ENCODE measurements around the gene SLC22A2.
"Not testable (repeated sequence)": the region's sequence is repeated elsewhere in the genome, so short reads cannot be mapped to it uniquely, and the experiment has no call there.

The SLC22A2 gene

DNA sequence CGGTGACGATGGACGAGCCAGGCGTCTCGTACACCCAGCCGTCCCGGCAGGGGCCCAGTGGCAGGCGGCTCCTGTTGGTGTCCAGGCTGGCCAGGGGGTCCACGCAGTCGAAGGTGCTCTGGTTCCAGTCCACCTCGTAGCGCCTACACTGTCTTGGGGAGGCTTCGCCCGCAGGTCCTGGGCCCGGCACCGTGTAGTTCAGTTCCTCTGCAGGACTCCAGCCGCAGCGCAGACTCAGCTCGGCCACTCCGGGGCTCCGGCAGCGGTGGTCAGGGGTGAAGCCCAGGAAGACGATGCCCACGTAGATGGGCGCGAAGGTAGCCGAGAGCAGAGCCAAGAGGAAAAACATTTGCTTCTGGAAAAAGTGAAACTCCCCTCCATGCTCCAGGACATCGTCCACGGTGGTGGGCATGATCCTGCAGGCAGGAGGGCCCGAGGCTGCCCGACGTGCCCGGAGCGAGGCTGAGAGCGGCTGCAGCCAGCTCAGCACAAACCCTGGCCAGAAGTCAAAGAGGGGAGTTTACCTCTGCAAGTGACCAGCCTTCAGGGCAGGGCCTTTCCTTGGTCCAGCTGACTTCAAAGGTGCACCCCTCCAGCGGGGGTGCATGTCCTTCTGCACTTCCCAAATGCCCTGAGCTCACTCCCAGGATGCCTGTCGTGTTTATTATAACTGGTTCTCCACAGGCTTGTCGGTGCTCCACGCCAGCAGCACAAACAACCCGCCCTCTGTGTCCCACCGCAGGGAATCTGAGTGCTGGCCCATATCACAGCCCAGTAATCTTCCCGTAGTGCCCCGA, at the start of gene SLC22A2:
Gene SLC22A2 (minus strand): TSS at position 476 of the 797 bp plus-strand sequence. CDS start 64 bp downstream, at position 412.
- no peak for DNase-seq (ENCODE audit: low read depth in 2 of 2)

DNA sequence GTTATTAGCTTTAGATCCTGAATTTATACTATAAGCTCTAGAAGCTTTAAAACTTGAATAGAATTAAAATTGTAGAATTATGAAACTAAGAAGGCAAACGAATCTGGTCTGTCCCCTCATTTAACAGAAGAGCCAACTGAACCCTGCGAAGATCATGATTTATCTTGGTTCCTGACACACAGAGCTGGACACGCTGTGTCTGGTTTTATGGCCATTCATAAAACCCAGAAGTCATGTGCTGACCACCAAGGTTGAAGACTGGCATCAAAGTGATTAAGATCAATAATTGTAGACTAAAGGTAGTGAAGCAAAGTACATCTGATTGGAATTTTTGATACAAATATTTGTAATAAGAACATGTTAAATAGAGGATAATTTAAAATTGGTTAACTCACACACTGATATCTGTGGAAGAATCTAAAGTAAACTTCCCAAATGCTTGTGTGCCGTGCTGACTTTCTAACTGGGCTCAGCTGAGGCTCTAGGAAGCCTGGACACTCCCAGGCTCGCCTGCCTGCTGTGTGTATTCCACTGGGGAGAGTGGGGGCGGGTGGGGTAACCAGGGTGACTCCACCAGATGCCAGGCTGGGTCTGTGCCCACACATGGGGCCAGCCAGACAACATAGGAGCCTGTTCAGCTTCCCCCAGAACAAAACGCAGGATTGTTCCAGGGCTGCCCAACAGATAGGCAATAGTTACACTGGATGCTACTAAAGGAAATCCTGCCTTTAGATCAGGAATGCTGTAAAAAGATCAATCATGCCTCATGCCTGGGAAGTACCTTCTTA, 47.5 kb upstream of the SLC22A2 start:
- no peak for DNase-seq (ENCODE audit: low read depth in 2 of 2)

DNA sequence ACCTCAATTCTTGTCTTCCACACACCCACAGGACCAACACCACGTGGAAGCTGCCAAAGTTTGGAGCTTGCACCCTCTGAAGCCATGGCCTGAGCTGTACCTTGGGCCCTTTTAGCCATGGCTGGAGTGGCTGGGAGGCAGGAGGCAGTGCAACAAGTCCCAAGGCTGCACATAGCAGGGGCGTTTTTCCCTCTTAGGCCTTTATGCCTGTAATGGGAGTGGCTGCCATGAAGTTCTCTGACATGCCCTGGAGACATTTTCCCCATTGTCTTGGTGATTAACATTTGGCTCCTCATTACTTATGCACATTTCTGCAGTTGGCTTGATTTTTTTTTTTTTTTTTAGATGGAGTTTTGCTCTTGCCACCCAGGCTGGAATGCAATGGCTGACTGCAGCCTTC, 45.2 kb upstream of the SLC22A2 start:
- DNase-seq (ENCODE audit: low read depth in 2 of 2), result no peak

DNA sequence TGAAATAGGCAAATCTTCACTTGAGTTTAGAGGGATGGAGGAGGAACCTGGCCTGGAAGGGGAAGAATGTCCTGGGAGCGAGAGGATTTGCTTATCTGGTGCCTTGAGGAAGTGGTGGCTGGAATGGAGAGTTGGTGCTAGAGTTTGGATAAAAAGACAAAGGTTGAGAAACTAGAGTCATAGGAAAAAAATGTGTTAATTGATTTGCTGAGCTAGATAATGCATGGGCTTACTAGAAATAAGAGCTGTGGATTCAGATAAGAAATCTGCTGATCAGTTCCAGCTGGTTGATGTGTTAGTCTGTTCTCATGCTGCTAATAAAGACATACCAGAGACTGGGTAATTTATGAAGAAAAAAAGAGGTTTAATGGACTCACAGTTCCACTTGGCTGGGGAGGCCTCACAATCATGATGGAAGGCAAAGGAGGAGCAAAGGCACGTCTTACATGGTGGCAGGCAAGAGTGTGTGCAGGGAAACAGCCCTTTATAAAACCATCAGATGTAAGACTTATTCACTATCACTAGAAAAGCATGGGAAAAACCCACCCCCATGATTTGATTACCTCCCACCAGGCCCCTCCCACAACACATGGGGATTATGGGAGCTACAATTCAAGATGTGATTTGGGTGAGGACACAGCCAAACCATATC, 43.9 kb upstream of the SLC22A2 start:
- DNase-seq (ENCODE audit: low read depth in 2 of 2), result not testable (repeated sequence)

DNA sequence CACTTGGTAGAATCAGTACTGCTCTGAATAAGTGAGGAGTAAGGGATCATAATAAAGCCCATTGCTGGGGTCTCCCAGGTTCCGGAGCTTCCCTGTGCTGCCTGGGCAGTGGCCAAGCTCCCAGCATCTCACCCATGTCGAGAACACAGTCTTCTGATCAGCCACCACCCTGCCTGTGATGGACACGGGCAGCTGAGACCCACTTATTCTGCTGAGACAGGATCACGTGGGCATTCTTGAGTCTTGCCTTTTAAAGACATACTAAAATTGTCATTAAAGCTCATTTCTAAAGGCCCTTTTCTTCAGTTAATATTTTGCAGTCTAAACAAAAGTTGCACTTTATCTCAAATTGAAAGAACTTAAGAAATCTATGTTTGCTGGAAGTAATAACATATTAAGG, 42.7 kb upstream of the SLC22A2 start:
- no peak for DNase-seq (ENCODE audit: low read depth in 2 of 2)

DNA sequence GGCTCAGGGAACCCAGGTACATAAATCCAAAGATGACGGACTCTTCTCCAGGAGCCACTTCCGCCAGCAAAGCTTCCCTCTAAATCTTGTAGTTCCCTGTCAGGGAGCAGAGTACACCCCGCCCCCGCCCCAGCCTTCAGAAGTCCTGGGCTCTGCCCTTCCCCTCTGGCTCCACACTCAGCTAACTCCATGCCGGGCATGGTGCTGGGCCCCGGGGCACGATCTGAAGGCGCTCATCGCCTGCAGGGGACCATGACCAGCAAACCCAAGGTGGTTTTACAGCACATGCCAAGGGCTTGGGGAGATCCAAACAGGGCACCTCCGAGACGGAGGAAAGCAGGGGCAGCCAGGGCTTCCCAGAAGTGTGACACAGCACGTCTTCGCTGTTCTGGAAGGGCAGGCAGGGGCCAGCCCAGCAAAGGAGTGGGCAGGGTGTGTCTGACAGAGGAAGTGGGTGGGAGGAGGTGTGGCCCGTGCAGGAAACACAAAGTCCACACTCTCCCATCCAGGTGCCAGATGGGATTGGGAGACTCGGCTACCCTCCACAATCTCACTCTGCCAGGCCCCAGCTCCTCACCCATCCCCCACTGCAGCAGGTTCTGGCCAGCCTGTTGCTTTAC, 41.6 kb upstream of the SLC22A2 start:
- no peak for DNase-seq (ENCODE audit: low read depth in 2 of 2)

DNA sequence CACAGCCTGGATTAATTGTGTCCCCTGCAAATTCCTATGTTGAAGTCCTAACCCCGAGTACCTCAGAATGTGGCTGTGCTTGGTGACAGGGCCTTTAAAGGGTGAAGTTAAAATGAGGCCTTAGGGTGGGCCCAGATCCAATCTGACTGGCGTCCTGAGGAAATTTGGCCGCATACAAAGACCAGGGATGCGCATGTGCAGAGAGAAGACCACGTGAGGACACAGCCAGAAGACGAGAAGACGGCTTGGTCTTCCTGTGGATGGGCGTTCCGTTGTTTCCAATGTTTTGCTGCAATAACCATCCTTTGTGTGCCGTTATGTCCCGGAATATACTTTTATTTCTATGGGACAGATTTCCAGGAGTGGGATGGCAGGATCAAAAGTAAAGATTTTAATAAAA, 40.9 kb upstream of the SLC22A2 start:
- DNase-seq (ENCODE audit: low read depth in 2 of 2), result no peak

DNA sequence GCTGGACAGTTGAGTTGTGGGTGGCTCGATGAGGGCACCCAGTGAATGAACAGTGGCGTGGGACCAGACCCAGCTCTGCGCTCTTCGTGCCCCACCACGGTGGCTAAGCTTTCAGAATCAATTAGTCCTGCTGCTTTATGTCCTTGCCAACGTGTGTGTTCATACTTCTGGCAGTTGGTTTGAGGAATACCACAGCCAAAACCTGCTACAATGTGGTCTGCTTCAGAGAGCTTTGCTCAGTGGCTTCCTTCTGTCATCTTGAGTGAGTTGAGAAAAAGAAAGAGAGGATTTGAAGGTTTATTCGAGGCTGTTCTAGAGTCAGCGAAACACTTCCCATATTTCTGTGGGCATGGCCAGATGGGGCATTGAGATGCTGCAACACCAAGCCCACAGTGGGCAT, 39.5 kb upstream of the SLC22A2 start:
- no peak for DNase-seq (ENCODE audit: low read depth in 2 of 2)

DNA sequence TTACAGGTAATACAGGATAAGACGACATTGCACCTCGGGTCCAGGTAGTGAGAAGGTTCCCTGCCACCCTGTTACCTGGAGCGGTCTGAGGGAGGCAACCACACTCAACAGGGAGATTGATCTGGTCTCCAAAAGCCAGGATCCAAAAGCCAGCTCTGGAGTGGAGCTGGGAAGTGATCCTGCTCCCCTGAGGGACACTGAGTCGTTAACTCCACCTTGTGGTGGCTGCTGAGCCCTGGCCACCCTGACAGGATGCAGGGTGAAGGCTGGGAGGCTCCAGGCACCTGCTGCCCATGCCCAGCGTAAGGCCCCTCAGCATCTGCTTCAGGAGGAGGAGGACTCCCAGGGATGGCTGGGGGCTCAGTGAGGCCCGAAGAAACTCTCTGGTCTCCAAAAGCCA, 38.7 kb upstream of the SLC22A2 start:
- no peak for DNase-seq (ENCODE audit: low read depth in 2 of 2)

DNA sequence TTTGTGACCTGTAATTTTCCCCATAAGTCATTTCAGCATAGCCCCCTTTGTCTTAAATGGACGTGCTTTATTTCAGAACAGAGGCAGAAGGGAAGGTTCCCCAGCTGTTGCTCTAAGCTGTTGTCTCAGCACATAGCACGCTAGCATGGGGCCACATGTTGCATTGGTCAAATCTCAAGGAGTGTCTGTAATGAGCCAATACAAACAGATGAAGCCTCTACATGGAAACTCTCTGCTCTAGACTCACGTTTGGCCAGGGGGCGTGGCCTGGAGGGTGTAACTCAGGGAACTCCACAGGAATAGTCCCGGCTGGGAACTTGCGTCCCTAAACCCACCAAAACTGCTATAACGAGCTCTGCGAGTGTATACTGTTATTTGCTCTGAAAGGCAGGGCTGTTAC, 35.2 kb upstream of the SLC22A2 start:
- no peak for DNase-seq (ENCODE audit: low read depth in 2 of 2)

DNA sequence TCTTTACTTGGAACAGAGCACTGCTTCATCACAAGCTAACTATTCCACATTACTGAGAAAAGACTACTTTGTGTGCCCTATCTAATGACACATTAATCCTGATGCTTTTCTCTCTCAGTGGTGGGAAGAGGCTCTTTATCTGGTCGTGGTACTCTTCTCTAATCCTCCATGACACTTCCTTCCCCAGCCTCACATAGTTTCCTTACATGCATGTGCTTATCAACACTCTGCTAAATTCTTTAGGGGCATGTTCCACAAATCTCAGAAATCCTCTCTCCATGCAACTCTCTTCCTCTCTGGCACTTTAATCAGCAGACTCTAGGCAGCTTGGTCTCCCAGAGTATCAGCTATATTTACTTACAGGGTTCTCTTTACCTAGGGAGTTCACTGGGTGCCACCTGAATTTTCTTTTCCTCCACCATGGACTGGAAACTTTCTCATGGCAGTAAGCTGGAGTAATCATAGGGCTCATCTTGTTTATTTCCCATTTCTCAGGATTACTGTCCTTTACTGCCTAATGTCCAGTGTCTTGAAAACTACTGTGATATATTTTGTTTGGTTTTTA, 27.0 kb upstream of the SLC22A2 start:
- no peak for DNase-seq (ENCODE audit: low read depth in 2 of 2)

DNA sequence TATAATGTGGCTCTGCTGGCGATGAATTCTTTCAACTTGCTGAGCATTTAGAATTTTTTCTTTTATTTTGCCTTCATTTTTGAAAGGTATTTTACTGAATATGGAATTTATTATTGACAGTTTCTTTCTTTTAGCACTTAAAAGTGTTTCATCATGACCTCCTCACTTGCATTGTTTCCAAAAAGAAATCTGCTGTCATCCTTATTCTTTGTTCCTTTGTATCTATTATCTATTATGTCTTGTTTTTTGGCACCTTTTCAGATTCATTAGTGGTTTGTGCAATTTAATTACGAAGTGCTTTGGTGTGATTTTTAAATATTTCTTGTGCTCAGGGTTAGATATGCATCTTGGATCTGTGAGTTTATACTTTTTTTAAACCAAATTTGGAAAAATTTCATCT, 26.0 kb upstream of the SLC22A2 start:
- no peak for DNase-seq (ENCODE audit: low read depth in 2 of 2)

DNA sequence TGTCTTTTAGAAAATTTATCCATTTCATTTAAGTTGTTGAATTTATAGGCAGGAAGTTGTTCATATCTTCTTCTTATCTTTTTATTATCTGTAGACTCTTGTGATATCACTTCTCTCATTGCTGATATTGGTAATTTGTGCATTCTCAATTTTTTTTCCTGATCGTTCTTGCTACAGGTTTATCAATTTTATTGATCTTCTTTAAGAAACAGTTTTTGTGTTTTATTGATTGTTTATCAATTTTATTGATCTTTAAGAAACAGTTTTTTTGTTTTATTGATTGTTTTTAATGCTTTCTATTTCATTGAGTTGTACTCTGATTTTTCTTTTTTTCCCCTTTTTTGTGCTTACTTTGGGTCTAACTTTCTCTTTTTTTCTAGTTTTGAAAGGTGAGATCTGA, 23.8 kb upstream of the SLC22A2 start:
- no peak for DNase-seq (ENCODE audit: low read depth in 2 of 2)

DNA sequence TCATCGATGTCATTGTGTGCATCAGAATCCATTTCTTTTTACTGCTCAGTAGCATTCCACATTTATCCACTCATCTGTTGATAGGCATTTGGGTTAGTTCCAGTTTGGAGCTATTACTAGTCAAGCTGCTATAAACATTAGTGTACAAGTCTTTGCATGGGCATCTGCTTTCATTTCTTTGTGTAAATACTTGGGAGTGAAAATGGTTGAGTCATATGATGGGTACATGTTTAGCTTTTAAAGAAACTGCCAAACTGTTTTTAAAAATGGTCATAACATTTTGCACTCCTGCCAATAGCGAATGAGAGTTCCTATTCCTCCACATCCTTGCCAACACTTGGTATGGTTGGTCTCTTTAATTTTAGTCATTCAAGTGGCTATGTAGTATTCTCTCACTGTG, 21.2 kb upstream of the SLC22A2 start:
- DNase-seq (ENCODE audit: low read depth in 2 of 2), result no peak

DNA sequence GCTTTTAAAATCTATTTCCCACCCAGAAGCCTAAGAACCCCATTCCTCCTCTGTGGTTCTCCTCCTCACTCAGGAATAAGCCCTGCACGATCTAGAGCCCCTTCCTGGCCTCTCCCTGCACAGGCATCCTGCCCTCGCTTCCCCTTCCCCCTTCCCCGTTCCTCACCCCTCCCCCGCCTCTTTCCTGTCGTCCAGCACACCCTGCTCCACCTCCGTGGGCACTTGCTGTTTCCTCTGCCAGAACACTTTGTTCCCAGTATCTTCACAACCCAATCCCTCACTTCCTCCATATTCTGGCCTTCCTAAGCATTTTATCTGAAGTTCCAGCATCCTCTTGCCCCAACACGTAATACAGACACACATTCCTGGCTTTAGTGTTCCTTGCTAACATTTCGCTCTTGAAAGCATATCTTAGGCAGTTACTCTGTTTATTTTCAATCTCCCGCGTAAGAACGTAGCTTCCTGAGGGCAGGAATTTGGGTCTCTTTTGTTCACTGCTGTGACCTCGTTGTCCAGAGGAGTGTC, 20.2 kb upstream of the SLC22A2 start:
- DNase-seq (ENCODE audit: low read depth in 2 of 2), result no peak

DNA sequence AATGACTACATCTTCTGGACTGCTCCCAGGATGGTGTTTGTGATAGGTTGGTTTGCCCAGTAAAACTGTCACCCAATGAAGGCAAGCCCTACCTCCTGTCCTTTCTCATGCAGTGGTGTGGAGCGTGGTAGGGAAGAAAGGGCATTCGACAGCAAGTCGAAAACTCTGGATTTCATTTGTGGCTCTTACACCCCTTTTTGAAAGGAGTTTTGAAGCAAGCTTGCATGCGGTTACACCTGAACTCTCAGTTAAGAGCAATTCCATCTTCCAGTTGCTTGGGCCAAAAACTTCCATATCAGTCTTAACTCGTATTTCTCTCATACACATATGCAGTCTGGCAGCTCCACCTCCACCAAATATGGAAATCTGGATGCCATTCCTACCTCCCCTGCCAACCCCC, 19.7 kb upstream of the SLC22A2 start:
- no peak for DNase-seq (ENCODE audit: low read depth in 2 of 2)

DNA sequence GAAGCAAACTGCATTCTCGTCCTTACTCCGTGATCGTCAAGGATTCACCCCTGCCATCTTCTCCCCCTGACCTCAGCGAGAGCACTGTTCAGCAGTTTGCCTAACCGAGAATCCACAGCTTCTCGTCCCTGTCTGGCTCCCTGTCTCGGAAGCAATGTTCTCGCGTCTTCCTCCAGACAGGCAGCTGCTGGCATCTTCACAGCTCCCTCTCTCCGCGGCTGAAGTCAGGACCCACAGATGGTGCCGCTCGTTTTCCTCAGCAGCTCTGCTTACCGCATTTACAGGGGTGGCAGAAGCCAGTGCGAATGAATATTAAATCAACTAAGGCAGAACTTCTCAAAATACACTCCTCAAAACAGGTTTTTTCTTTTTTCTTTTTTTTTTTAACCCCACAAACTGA, 18.9 kb upstream of the SLC22A2 start:
- DNase-seq (ENCODE audit: low read depth in 2 of 2), result no peak

DNA sequence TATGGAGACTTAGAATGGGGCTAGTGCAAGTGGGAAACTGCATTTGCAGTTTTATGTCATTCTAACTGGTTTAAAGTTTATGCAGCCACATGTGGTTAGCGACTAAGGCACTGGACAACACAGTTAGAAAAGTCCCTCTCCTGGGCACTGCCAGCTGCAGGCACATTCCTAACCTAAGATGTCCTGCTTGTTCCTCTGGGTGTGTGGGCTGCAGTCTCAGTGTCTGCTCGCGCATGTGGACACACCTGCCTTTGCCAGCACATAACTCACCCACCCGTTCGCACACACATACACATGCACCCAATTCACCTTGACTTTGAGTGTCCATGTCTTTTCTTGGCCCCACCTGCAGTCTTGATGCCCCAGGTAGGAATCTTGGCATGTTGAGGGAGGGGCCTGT, 18.5 kb upstream of the SLC22A2 start:
- DNase-seq (ENCODE audit: low read depth in 2 of 2), result no peak

DNA sequence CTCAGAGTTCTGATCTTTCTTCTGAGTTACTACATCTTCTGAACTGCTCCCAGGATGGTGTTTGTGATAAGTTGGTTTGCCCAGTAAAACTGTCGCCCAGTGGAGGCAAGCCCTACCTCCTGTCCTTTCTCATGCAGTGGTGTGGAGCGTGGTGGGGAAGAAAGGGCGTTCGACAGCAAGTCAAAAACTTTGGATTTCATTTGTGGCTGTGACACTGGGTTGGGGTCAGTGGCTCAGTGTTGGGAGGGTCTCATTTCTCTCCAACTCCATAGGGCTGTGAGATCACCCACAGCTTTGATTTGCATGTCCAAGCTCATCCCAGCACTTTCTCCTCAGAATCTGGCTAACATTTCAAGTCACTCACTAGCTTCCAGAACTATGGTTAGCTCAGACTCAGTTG, 17.5 kb upstream of the SLC22A2 start:
- no peak for DNase-seq (ENCODE audit: low read depth in 2 of 2)

DNA sequence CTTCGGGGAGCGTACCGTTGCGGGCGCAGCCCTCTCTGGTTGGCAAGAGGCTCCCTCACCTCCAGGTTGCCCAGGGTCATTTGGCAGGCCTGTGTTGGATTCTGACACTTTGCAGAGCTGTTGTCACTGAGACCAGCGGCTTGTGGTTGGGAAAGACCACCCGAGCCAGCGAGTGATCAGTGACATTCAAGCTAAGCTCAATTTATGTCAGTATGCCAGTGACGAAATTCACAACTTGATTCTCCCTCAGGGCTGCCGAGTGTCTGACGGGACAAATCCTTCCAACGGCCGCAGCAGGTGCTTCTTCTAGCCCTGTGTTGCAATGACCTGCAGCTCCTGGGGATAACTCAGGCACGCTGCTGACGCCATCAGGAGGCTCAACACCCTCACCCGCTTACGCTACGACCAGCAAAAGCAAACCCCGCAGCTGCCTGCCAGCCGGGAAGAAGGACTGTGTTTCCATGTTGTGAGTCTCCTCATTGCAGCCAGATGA, 16.9 kb upstream of the SLC22A2 start:
- DNase-seq (ENCODE audit: low read depth in 2 of 2), result no peak

DNA sequence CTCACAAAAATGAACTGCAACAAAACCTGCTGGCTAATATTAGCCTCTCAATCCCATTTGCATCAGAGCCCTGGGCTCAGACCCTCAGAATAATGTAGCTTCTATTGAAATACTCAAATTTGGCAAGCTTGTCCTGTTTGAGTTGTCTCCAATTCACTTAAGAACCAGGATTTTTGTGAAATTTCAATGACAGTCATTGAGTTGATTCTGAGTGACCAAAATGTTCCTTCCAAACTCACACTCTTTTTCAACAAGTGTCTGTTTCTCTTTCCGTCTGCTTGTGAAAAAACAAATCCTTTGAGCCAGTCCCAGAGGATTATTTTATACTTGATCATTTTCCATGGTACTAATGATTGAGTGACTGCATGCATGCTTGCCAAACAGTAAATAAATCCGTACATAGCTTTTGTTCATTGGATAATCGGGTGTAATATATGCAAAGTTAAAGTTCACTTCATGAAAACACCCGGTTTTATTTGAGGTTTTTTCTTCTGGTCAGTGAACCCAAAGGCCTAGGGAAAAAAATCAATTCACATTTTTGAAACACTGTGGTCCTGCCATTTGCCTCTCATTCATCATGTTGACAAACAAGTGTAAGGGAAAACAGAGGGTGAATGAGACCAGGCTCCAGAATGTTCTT, 16.4 kb upstream of the SLC22A2 start:
- no peak for DNase-seq (ENCODE audit: low read depth in 2 of 2)

Measured in stimulated activated CD4-positive, alpha-beta T cell treated with anti-CD3 and anti-CD28 coated beads, Interleukin-15, amount 100 ng/mL, for 48 hours (primary cell).